ENCODE measurements around the gene LEMD1.
"Not testable (repeated sequence)": the region's sequence is repeated elsewhere in the genome, so short reads cannot be mapped to it uniquely, and the experiment has no call there.

The LEMD1 gene

DNA sequence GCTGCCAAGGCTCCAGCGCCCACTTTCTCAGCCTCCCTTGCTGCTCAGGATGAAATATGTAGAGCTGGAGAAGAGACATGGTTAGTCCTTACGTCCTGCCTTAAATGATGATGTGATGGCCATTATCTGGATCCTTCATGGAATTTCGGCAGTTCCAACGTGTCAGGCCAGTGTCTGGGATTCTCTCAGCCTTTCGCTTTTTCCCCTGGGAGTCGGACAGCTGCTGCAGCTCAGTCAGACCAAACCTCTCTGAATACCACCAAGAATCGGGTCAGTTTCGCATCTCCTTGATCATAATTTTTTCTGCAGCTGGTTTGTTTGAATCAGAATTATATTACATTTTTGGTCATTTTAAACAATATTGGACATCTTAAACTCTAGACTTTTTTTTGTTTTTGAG, 42.8 kb downstream of the LEMD1 start:
- no peak for DNase-seq

GRCh38 chr1:205377355-205377754, 44.5 kb downstream of the LEMD1 start:
- no peak for DNase-seq

DNA sequence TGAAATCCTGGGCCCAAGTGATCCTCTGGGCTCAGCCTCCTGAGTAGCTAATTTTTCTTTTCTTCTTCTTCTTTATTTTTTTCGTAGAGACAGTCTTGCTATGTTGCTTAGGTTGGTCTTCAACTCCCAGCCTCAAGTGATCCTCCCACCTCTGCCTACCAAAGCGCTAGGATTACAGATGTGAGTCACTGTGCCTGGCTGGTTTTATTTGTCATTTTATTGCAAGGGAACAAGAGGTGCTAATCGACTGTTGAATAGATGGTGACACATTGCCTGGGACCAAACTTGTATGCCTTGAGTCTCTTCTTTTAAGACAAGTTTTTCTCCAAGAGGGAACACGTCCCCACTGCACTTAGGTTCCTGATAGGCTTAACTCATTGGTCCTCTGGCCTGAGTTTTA, 45.1 kb downstream of the LEMD1 start:
- no peak for DNase-seq

DNA sequence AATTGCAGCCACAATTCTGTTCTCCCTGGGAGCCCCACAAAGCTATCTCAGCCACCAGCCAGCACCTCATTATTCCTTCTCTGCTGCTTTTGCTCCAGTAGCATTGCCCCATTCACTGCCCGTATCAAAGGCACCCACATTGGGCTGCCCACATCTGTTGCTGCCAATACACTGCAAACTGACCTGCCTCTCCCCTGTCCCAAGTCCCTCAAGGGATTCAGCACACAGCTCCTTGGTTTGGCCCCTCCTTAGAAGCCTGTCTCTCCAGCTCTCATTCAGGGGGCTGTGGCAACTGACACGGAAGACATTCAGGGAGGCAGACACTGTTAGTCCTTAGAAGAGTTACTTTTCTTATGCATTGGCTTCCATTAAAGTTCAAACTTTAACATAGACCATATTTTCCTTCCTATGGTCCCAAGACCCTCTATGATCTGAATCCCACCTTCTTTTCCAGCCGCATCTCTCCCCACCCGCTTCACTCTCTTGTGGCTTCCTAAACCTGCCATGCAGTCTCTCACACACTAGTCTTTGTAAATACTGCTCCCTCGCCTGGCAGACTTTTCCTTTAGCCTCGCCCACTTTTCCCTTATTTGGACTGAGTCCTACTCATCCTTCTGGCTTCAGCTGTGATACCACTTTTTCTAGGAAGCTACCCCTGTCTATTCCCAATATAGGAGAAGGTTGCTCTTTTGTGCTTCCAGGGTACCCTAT, 45.9 kb downstream of the LEMD1 start:
- no peak for DNase-seq

DNA sequence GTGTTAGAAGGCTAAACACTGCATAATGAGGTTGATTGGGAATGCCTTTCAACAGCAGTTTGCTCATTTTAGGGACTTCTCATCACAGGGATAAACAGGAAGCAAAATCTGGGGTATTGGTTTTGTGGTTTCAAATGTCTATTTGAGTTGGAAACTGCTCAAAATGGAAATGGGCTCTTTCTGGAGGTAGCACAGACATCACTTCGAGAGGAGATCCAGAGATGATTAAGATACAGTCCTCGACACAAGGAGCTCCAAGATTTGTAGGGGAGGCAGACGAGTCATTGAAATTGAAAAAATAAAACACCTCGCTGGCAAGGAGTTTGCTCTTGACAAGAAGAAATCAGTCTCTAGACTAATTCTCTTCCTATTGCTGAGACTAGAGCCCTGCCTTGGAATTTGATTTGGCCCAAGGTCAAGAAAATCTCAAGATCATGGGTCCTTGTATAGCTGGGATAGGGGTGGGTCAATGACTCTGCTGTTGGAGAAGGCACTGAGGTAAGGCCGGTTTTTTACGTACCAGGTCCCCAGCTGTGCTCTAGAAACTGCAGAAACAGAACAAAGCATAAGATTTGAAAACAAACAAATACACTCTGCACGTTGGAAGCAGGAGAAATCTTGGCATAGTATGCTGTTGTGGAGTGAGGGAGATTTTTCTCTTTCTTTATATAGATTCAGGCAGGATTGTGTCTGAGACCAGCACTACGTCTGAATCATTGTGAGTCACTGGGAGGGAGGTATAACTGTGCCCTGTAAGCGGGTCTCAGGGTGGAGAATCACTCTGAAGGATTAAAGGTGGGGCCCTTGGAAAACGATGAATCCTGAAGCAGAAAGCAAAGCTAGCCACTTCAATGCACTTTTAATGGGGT, 47.4 kb downstream of the LEMD1 start:
- no peak for DNase-seq

DNA sequence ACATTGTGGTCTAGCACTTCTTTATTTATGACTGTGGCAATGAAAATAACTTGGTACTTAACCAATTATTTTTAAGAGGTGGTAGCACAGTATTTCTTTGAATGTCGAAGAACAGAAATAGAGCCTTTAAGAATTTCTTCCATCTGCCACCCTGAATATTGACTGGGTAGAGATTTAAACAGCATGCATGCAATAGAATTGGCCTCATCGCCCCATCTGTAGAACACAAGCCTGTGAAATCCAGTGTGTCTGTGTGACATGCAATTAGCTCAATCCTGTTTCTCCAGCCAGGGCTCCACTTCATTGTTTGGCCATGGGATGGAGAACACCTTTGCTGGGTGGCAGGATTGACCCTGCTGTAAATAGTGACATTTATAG, 48.1 kb downstream of the LEMD1 start:
- DNase-seq: no peak

DNA sequence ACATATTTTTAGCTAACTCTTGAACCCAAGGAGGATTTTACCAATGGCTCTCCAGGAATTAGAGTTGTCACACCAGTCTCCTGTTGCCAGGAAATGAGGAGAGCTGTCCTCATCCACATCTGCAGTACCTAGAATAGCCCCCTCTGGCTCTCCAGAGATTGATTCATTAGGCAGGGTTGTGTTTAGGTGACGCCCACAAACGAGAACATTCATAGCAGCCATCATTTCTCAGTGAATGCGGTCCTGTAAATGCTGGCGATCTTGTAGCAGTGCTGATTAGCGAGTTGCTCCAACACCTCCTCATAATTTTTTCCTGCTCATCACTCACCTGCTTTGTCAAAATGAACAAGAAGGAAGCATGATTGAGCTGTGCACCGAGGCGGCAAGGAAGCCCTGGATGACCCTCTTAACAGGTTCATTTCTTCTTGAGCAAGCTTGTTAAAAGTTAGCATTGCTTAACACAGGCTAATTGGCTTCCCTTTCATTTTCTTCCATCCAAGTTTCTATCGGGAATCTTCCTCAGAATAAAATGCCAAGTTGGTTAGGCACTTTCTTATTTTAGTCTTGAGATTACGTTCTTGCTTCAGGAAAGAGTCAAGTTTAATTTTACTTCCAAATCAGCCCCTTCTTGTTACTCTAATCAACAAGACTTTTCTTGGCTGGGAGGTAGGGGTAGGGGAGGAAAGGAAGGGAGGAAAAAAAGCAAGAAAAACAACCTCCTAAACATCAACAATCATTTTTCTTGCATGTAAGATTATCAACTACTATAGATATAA, 48.6 kb downstream of the LEMD1 start:
- DNase-seq: no peak

GRCh38 chr1:205371871-205372660, 49.8 kb downstream of the LEMD1 start:
- no peak for DNase-seq

DNA sequence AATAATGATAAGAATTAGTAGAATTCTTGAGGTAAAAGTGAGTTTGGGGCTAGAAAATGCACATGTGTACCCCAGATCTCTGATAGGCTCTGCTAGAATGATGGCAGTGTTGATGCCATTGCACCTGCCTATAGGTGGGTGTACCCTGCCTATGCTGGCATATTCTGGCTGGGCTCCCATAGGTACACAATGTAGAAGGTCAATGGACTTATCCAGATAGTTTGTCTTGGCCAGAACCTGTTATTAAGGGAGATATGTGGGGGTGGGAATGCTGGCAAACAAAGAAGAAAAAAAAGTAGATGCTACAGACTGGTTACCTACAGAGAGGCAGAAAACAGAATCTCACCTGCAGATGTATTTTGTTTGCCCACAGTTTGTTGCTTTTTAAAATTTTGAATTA, 51.1 kb downstream of the LEMD1 start:
- DNase-seq: no peak

DNA sequence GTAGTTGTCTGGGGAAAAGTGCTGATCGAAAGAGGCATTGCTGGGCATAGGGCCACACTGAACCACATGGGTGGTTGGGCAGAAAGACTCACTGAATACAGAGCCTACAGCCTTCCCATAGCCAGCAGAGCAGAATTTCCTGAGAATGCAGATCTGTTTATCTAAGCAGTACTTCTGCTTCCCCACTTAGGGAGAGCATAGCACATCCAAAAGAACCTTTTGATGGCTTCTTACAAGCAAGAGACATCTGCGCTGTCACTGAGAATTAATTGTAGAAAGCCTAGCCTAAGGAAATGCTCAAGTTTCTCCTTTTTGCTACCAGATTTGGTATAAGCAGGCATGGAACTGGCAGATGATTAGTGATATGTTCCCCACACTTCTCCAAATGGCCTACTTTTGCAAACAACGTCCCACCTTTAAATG, 52.1 kb downstream of the LEMD1 start:
- peak in 2 of 14 donors; percentile 12 to 48 for DNase-seq

DNA sequence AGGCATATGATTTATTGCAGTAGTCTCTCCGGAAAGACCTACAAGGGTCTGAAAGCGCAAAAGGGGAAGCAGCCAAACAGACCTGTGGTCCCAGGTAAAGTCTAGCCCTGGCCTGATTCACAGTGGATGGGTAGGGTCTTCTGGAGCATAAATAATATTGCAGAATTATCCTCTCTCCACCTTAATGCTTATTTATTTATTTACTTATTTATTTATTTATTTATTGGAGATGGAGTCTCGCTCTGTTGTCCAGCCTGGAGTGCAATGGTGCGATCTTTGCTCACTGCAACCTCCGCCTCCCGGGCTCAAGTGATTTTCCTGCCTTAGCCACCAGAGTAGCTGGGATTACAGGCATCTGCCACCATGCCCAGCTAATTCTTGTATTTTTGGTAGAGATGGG, 53.4 kb downstream of the LEMD1 start:
- DNase-seq: no peak

DNA sequence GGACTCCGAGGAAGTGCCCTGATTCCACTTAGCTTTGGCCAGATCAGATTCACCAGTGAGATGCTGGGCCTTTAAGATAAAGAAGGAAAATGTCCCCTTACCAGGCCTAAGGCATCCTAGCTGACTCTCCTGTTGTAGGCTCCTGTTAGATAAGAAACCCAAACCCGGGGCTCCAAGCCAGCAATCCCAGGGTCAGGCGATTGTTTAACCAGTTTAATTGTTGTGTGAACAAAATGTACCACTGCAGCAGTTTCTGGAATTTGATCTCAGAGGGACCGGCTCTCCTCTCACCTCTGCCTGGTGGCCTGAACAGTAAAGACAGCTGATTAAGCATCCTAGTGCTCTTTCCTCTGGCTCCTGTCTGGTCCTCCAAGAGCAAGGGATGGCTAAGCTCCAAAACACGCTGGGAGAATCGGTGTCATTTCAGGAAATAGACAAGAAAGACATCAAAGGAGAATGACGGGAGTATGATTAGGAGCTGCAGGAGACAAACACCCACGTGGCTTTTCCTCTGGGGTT, 55.9 kb downstream of the LEMD1 start:
- no peak for DNase-seq

- DNase-seq: not testable (repeated sequence)
Measured at GRCh38 chr1:205365086-205365485, 56.8 kb downstream of the LEMD1 start.

DNA sequence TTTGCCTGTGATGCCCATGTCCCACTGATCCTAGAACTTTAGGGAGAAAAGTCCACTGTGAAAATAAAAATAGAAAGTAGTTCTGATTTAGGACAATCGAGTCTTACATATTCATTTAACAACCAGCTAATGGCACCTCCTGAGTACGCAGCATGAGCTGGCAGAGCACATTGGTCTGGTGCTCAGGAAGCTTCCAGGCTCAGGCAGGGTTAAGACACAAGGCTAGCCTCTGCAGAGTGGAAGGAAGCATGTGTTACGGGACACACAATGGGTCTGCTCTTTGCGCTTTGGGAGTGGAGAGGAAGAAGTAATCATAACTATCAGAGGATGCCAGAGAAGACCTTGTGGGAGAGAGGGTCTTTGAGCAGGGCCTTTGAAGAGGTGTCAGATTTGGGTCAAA, 61.0 kb downstream of the LEMD1 start:
- no peak for DNase-seq

GRCh38 chr1:205359771-205360565, 61.9 kb downstream of the LEMD1 start:
- DNase-seq: peak in 11 of 14 donors; percentile 25 to 95 (median 51)

DNA sequence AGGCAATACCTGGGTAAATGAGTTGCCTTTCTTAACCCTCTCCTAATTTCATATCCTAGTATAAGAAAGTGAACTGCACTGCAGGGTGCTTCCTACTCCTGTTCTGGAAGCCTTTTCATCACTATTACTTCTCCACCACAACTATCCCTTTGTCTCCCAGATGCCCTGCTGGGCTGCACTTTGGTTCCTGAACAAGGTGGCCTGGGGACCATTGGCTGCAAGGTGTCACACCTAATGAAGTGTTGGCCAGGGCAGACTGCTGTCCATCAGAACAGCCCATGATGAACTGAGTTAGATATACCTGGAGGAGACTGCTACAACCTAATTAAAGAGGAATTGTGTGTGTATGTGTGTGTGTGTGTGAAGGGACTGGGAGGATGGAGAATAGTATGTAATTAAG, 63.3 kb downstream of the LEMD1 start:
- no peak for DNase-seq

- no peak for DNase-seq
Measured at GRCh38 chr1:205357567-205357966, 64.3 kb downstream of the LEMD1 start.

DNA sequence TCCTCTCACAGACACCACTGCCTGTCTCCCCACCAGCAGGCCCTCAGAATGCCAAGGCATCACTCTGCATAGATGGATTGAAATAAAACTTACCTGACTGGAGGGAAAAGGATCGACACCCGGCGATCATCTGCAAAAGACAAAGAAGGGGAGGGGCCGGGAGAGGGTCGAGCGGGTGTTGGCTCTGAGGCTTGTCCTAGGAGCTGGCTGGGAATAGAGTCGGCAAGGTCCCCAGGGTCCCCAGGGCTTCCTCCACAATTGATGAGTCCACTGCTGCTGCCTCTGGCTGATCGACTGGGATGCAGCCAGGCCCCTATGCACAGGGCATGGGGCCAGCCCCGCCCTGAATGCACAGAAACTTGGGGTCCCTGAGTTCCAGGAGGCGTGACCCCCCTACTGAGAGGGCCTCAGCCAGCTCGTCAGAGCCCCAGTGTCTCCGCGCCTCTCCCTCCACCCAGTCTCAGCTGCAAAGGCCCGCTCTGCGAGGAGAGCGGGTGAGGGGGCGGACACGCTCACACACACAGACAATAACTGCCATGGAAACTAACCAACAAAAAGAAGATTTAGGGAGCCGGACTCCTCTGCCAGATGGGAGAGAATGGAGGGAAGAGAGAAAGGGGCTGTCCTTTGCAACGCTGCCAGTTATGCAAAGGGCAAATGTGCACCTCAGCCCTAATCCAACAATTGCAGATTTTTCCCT, 65.3 kb downstream of the LEMD1 start, which contains the start of gene KLHDC8A:
Gene KLHDC8A, minus strand, starts transcription at position 483 of the 700 bp plus-strand sequence. CDS start 13,318 bp downstream, outside the sequence.
- peak in 2 of 14 donors; percentile 20 to 34 for DNase-seq

GRCh38 chr1:205355075-205355453, 66.8 kb downstream of the LEMD1 start:
- DNase-seq: peak in 3 of 14 donors; percentile 24 to 50 (median 36)
